DMS53 treated with DMSO at 0.1 percent for 48 hours (cell line): ENCODE results near the gene SLC22A31.

Experiments
- DNase-seq: peaks from one replicate; lab custom pipeline; 2025; ENCODE audit not compliant: unreplicated experiment; lab: John Stamatoyannopoulos, UW

Gene SLC22A31

DNA sequence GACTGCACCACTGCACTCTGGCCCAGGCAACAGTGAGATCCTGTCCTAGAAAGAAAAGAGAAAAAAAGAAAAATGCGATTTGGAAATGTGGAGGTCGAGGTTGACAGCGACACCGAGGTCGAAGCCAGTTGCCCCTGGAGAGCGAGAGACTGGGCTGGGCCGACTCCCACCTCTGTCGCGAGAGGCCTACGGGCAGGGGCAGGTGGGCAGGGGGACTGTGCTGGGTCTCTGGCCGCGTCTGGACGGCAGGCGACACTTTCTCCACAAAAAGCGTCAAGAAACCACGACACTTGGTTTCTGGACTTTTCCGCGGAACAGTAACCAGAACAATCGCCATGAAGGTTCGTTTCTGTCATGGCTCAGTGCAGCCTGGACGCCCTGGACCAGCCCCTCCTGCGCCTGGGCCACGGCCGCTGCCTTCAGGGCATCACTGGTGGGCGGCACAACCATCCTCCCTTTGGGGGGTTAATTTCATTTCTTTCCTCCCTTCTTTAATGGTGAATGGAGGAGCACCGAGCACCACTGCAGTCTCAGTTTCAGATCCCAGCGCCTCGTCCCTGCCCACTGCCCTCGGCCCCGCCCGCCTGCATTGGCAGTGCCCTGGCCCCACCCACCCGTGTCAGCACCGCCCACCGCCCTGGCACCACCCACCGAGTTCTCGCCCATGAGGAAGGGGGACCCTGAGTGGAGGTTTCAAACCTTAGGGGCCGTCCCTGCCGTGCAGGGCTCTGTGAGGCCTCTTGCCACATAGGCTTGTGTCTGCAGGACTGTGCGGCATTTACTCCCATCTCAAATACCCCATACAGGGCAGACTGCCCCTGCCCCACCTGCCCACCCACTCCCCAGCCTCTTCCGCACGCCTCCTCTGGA, 47.3 kb downstream of the SLC22A31 start:
- no peak for DNase-seq

DNA sequence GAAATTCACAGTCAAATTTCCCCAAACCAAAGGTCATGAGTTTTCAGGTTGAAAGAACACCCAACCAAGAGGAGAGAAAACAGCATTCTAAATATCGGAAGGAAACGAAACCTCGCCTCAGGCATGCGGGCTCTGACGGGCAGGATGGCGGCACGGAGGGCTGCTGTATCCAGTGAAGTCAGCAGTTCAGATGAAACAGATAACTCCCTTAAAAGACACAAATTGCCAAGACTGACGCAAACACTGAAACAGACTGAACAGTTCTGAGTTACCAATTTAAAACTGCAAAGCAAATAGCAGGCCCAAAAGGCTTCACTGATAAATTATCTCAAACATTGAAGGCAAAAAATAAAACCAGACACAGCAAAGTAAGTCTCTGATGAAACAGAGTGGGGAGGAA, 49.4 kb downstream of the SLC22A31 start:
- no peak for DNase-seq

DNA sequence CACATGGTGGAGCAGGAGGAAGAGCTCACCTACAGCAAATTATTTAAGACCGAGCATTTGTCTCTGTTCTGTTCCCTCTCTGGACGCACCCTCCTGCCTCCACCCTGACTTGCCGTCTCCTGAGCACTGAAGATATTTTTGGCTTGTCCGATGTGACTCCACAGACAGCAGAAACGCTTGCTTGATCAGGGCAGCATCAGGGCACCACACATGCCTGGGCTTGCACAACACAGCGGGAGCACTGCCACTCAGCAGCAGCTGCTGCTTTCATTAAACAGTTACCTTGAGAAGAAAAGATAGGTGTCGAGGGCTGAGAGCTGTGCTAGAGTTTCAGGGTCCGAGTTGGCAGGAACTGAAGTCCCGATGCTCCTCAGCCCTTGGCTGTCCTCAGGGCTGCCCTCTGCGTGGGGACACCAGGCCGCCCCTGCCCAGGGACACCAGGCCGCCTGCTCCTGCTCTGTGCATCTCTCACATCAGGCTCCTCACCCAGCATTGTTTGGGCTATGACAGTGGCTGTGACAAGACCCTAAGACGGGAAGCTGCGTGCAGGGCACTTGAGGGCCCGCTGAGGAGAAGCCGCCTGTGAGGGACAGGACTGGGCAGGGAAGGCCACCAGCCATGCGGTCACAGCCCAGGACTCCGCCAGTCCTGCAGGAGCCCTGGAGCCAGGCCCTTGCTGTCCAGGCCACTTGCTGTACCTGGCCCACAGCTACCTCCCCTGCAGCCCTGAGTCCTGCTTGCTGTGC, 50.1 kb downstream of the SLC22A31 start:
- DNase-seq = no peak

DNA sequence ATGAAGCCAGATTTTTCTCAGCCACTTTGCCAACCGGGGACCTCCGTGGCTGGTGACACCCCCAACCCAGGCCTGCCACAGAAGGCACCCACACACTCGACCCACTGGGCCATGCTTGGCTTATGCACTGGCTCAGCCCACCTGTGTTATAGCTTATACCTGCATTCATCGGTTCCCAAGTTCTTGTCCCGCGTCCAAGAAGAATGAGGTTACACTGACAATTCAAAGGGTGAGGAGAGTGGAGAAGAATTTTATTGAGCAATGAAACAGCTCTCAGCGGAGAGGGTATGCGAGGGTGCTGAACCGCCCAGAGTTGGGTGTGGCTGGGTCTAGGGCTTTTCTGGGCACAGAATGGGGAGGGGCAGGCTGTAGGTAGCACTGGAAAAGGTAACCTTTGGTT, 51.0 kb downstream of the SLC22A31 start:
- DNase-seq = no peak

DNA sequence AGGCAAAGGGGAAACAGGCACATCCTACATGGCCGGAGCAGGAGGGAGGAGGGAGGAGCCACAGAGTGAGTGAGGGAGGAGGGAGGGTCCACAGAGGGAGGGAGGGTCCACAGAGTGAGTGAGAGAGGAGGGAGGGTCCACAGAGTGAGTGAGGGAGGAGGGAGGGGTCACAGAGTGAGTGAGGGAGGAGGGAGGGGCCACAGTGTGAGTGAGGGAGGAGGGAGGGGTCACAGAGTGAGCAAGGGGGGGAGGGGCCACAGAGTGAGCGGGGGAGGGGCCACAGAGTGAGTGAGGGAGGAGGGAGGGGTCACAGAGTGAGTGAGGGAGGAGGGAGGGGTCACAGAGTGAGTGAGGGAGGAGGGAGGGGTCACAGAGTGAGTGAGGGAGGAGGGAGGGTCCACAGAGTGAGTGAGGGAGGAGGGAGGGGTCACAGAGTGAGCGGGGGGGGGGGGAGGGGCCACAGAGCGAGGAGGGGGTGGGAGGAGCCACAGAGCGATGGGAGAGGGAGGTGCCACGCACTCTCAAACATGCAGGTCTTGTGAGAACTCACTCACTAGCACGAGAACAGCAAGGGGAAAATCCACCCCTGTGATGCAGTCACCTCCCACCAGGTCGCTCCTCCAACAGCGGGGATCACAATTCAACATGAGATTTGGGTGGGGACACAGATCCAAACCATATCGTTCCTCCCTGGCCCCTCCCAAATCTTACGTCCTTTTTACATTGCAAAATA, 53.1 kb downstream of the SLC22A31 start:
- no peak for DNase-seq

DNA sequence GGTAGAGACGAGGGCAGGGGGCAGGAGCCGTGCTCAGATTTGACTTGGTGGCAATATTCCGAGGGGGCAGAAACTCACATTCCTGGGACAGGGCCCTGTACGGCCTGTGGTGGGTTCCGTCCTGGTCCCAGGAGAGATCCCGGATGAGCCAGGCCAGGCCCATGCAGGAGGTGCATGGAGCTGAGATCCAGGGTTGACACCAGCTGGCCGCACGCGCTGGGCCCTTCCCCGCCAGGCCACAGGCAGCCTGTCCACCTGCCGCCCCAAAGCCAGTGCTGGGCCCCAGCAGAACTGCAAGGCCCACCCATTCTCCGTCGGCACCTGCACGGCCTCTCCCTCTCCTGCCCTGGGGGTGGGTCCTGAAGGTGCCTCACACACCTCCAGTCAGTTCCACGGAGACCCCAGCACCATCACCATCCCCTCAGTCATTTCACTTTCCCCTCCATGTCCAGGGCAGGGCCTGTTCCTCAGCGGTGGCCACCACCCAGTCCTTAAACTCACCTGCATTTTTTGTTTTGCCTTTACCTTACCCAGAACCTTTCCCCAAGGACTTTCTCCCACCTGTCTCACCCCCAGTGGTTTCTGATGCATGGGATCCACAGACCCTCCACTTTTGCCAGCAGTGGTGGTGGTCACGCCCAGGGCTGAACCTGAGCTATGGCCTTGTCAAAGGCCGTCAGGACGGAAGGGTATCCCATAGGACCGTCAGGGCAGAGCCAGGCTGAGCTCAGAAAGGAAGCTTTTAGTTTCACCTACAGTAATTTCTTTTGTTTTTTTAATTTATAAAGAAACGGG, 53.9 kb downstream of the SLC22A31 start:
- DNase-seq = no peak
